CD14-positive monocyte (primary cell): Measurements from ENCODE around the gene PCAT6. TPM values are rescaled to one million over a fixed set of nuclear protein-coding genes. Genes with fewer than 3 reads are reported as not detected.

Experiments used
- DNase-seq, 3 donors: peaks; one replicate each; pipeline ENCODE4 v3.0.0-alpha.2; 2011 to 2022
- H2AFZ ChIP-seq: 2 replicates; pipeline ENCODE4 v1.6.0; 2012; ENCODE audit warnings: mild to moderate bottlenecking, low read depth, low read length, inconsistent platforms; ENCODE audit not compliant: insufficient read depth, poor library complexity, severe bottlenecking
- H3K27ac ChIP-seq, 2 donors: 1 replicate in 1 of 2; 2 replicates in 1 of 2; pipeline ENCODE4 v1.5.1; 2012 to 2013; ENCODE audit warnings: low read length in 2 of 2, control low read depth in 1 of 2, inconsistent platforms in 1 of 2, low read depth in 1 of 2, mild to moderate bottlenecking in 1 of 2
- H3K27me3 ChIP-seq, 2 donors: one replicate each; pipeline versions ENCODE4 v1.6.0 to v1.6.1; 2011 to 2013; ENCODE audit warnings: low read length in 2 of 2; ENCODE audit not compliant: control insufficient read depth in 2 of 2, insufficient read depth in 2 of 2
- H3K36me3 ChIP-seq, 2 donors: replicated peaks in 1 of 2; 1 replicate in 1 of 2; 2 replicates in 1 of 2; pipeline versions ENCODE4 v1.5.1 to v1.6.1; 2012 to 2013; ENCODE audit warnings: low read length in 2 of 2, control low read depth in 1 of 2, inconsistent platforms in 1 of 2, mild to moderate bottlenecking in 1 of 2; ENCODE audit not compliant: insufficient read depth in 2 of 2, control insufficient read depth in 1 of 2
- H3K4me1 ChIP-seq, 2 donors: 1 replicate in 1 of 2; 2 replicates in 1 of 2; pipeline versions ENCODE4 v1.5.1 to v1.6.1; 2012 to 2013; ENCODE audit warnings: low read length in 2 of 2, control low read depth in 1 of 2, inconsistent platforms in 1 of 2, mild to moderate bottlenecking in 1 of 2, moderate library complexity in 1 of 2; ENCODE audit not compliant: insufficient read depth in 2 of 2, control insufficient read depth in 1 of 2
- H3K4me2 ChIP-seq: replicated peaks from 2 replicates; pipeline ENCODE3; 2012; ENCODE audit warnings: low read length, moderate library complexity, mild to moderate bottlenecking; ENCODE audit not compliant: poor library complexity, severe bottlenecking; ENCODE audit errors: extremely low read depth
- H3K4me3 ChIP-seq, 3 experiments: fragments of 200-600 bp in 1 of 3; sonication (generic) in 1 of 3; replicated peaks in 1 of 3; 1 replicate in 2 of 3; 2 replicates in 1 of 3; pipeline ENCODE4 v1.5.1; 2011 to 2013; ENCODE audit warnings: low read length in 3 of 3, mild to moderate bottlenecking in 3 of 3, control low read depth in 2 of 3, low read depth in 2 of 3, inconsistent platforms in 1 of 3, moderate library complexity in 1 of 3
- H3K79me2 ChIP-seq: 2 replicates; pipeline ENCODE4 v1.6.0; 2012; ENCODE audit warnings: mild to moderate bottlenecking, control low read depth, inconsistent platforms, low read length, moderate library complexity; ENCODE audit not compliant: insufficient read depth
- H3K9ac ChIP-seq: 2 replicates; pipeline ENCODE4 v1.6.0; 2017; ENCODE audit warnings: low read length, mild to moderate bottlenecking; ENCODE audit not compliant: insufficient read depth, poor library complexity, severe bottlenecking
- H3K9me3 ChIP-seq, 2 donors: replicated peaks in 1 of 2; 1 replicate in 1 of 2; 2 replicates in 1 of 2; pipeline versions ENCODE4 v1.5.1 to v1.6.1; 2012 to 2013; ENCODE audit warnings: low read length in 2 of 2, control low read depth in 1 of 2; ENCODE audit not compliant: control insufficient read depth in 1 of 2, insufficient read depth in 1 of 2
- H4K20me1 ChIP-seq: 2 replicates; pipeline ENCODE4 v1.6.0; 2012; ENCODE audit warnings: mild to moderate bottlenecking, low read length, control low read depth, moderate library complexity; ENCODE audit not compliant: insufficient read depth
- H3K27ac Mint-ChIP-seq, 7 donors: one replicate each; pipeline ENCODE4 v1.8.0; 2020; ENCODE audit warnings: mild to moderate bottlenecking in 7 of 7, mixed read lengths in 7 of 7, moderate library complexity in 6 of 7, inconsistent platforms in 2 of 7
- H3K27me3 Mint-ChIP-seq, 3 donors: one replicate each; pipeline ENCODE4 v1.8.0; 2021 to 2022; ENCODE audit warnings: low read depth in 3 of 3, mild to moderate bottlenecking in 3 of 3, mixed read lengths in 3 of 3, moderate library complexity in 3 of 3, inconsistent platforms in 1 of 3
- H3K36me3 Mint-ChIP-seq, 2 donors: one replicate each; pipeline ENCODE4 v1.8.0; 2020; ENCODE audit warnings: mixed read lengths in 2 of 2, inconsistent platforms in 1 of 2, mild to moderate bottlenecking in 1 of 2
- H3K4me1 Mint-ChIP-seq: one replicate; pipeline ENCODE4 v1.8.0; 2020; ENCODE audit warnings: mild to moderate bottlenecking, mixed read lengths
- H3K4me3 Mint-ChIP-seq, 2 donors: one replicate each; pipeline ENCODE4 v1.8.0; 2020; ENCODE audit warnings: mild to moderate bottlenecking in 2 of 2, mixed read lengths in 2 of 2, moderate library complexity in 1 of 2
- H3K9me3 Mint-ChIP-seq, 7 donors: one replicate each; pipeline ENCODE4 v1.8.0; 2020 to 2022; ENCODE audit warnings: mixed read lengths in 7 of 7, mild to moderate bottlenecking in 6 of 7, moderate library complexity in 6 of 7, inconsistent platforms in 2 of 7
- WGBS: methylation state at CpG from one replicate; pipeline ENCODE4 v1.1.5; 2013; ENCODE audit warnings: missing lambda C conversion rate; ENCODE audit not compliant: insufficient coverage; 5-methylcytosine and 5-hydroxymethylcytosine counted together
- intact Hi-C, 2 donors: fragments of 100-400 bp; cut with micrococcal nuclease; formaldehyde crosslinking; loops; one replicate each; pipeline versions ENCODE4 v1.15.0 to v1.15.1; 2023
- polyA plus RNA-seq, 3 donors: library from polyadenylated mRNA; depleted of rRNA in 1 of 3; unstranded in 2 of 3; stranded (reverse) in 1 of 3; fragments of 300-500 nt in 2 of 3; fragments of >200 nt in 1 of 3; fragmentation: Illumina TruSeq in 2 of 3; gene quantifications; 1 replicate in 2 of 3; 2 replicates in 1 of 3; pipeline ENCODE4 v1.2.3, GENCODE V29; 2012 to 2021
- TF ChIP-seq, protein P1 (sequence below): fragments of 200-600 bp; IDR thresholded peaks from one replicate; pipeline ENCODE4 v1.8.0; 2022; ENCODE audit warnings: antibody characterized with exemption, mild to moderate bottlenecking

PCAT6 gene
- polyA plus RNA-seq, 3 donors: 1.0 TPM; not detected in 2

DNA sequence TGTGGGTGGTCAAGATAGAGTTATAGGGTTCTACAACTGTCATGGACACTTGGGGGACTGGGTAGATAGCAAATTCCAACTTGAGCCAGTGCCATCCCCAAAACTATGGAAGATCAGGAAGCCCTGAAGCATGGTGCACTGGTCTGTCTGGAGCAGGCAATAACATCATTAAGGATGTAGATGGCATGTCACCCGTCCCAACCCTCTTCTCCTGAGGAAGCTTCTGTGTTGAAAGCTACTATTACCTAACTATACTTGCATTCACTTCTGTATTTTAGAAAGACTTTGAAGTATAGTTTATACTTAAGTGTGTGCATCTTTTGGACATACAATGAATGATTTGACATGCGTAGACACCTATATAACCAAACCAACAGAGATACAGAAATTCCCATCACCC is 45.3 kb downstream of the PCAT6 start:
- peaks cover 59% of the 10 kb centered on the region for H3K4me1 Mint-ChIP-seq
- WGBS: no CpG with 5 or more reads among the region's 2 CpGs
- Histone ChIP-seq H4K20me1 (no peaks in the 10 kb centered on the region), H3K36me3 (no peaks in the 10 kb centered on the region), H3K9me3 (no peaks in the 10 kb centered on the region), H3K4me2 (no peak overlapping the region), H3K4me1 (peaks cover 37 to 41% of the 10 kb centered on the region in 2 donors), H3K27me3 (peaks cover 0 to 2% of the 10 kb centered on the region in 2 donors), H2AFZ (no peak overlapping the region), H3K27ac (no peak overlapping the region), H3K4me3 (no peak overlapping the region), H3K9ac (no peak overlapping the region), H3K79me2 (peaks cover 18% of the 10 kb centered on the region)
- H3K27ac Mint-ChIP-seq: peak overlapping the region in 2 of 7 donors; percentile 73 to 77
- intact Hi-C loops: no loop called here
- peak; percentile 37 to 67 (median 48) for DNase-seq
- H3K27me3 Mint-ChIP-seq: peaks cover 2 to 7% (median 4%) of the 10 kb centered on the region in 3 donors
- H3K4me3 Mint-ChIP-seq: no peak overlapping the region
- H3K36me3 Mint-ChIP-seq: peaks cover 0 to 3% of the 10 kb centered on the region in 2 donors
- H3K9me3 Mint-ChIP-seq: no peaks in the 10 kb centered on the region
- TF ChIP-seq, protein P1, sequence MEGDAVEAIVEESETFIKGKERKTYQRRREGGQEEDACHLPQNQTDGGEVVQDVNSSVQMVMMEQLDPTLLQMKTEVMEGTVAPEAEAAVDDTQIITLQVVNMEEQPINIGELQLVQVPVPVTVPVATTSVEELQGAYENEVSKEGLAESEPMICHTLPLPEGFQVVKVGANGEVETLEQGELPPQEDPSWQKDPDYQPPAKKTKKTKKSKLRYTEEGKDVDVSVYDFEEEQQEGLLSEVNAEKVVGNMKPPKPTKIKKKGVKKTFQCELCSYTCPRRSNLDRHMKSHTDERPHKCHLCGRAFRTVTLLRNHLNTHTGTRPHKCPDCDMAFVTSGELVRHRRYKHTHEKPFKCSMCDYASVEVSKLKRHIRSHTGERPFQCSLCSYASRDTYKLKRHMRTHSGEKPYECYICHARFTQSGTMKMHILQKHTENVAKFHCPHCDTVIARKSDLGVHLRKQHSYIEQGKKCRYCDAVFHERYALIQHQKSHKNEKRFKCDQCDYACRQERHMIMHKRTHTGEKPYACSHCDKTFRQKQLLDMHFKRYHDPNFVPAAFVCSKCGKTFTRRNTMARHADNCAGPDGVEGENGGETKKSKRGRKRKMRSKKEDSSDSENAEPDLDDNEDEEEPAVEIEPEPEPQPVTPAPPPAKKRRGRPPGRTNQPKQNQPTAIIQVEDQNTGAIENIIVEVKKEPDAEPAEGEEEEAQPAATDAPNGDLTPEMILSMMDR: no peak

- intact Hi-C loops: no loop called here
- Histone ChIP-seq H3K4me2 (no peak overlapping the region), H3K4me1 (peaks cover 46 to 50% of the 10 kb centered on the region in 2 donors), H3K4me3 (no peak overlapping the region), H3K27ac (no peak overlapping the region), H3K36me3 (no peaks in the 10 kb centered on the region), H3K27me3 (peaks cover 0 to 6% of the 10 kb centered on the region in 2 donors), H4K20me1 (no peaks in the 10 kb centered on the region), H3K9ac (no peak overlapping the region), H3K9me3 (no peaks in the 10 kb centered on the region), H3K79me2 (peaks cover 18% of the 10 kb centered on the region), H2AFZ (no peak overlapping the region)
- TF ChIP-seq, protein P1: no peak
- H3K4me3 Mint-ChIP-seq: no peak overlapping the region
- H3K9me3 Mint-ChIP-seq: peaks cover 0 to 2% (median 0%) of the 10 kb centered on the region in 7 donors
- no peak overlapping the region for H3K27ac Mint-ChIP-seq
- peaks cover 8 to 15% (median 9%) of the 10 kb centered on the region in 3 donors for H3K27me3 Mint-ChIP-seq
- 0% methylated on average over 1 of the region's 4 CpGs for WGBS
- no peak for DNase-seq
- peaks cover 0 to 3% of the 10 kb centered on the region in 2 donors for H3K36me3 Mint-ChIP-seq
- peaks cover 67% of the 10 kb centered on the region for H3K4me1 Mint-ChIP-seq
Observed at GRCh38 chr1:202857136-202857610, 46.4 kb downstream of the PCAT6 start.
